Uterus (tissue), 2 donors: Measurements from ENCODE around the gene AKR1E2.

Experiments used
- CTCF ChIP-seq, 4 experiments: fragments of 200-600 bp in 2 of 4; fragments of 450-650 bp in 2 of 4; sonication (generic) in 2 of 4; IDR thresholded peaks; one replicate each; pipeline ENCODE4 v1.5.1; 2016 to 2019; ENCODE audit warnings: antibody characterized with exemption in 4 of 4, mild to moderate bottlenecking in 2 of 4, moderate library complexity in 1 of 4
- POLR2A ChIP-seq, 2 donors: fragments of 450-650 bp; IDR thresholded peaks; one replicate each; pipeline ENCODE4 v1.6.1; 2016; ENCODE audit warnings: antibody characterized with exemption in 2 of 2, mild to moderate bottlenecking in 1 of 2, moderate library complexity in 1 of 2

- TF ChIP-seq CTCF (IDR thresholded peaks at IDR 0.05) (no peak), POLR2A (IDR thresholded peaks at IDR 0.05) (no peak)
Observed at GRCh38 chr10:4801405-4801804, 24.6 kb upstream of the AKR1E2 start.
